Activated naive CD8-positive, alpha-beta T cell treated with anti-CD3 and anti-CD28 coated beads for 36 hours (primary cell): ENCODE results near the gene IMPG2. TPM values are rescaled to one million over a fixed set of nuclear protein-coding genes. Genes with fewer than 3 reads are reported as not detected.

ENCODE experiments used
- DNase-seq: peaks from one replicate; pipeline ENCODE4 v3.0.0; 2021
- H3K27ac Mint-ChIP-seq: one replicate; pipeline ENCODE4 v1.8.0; 2022; ENCODE audit warnings: mild to moderate bottlenecking, moderate library complexity, mixed read lengths
- H3K27me3 Mint-ChIP-seq: one replicate; pipeline ENCODE4 v1.8.0; 2022; ENCODE audit warnings: mild to moderate bottlenecking, mixed read lengths
- H3K36me3 Mint-ChIP-seq: one replicate; pipeline ENCODE4 v1.8.0; 2021; ENCODE audit warnings: mild to moderate bottlenecking, mixed read lengths
- H3K4me1 Mint-ChIP-seq: one replicate; pipeline ENCODE4 v1.8.0; 2021; ENCODE audit warnings: mixed read lengths
- H3K4me3 Mint-ChIP-seq: one replicate; pipeline ENCODE4 v1.8.0; 2022; ENCODE audit warnings: mild to moderate bottlenecking, moderate library complexity, mixed read lengths
- H3K9me3 Mint-ChIP-seq: one replicate; pipeline ENCODE4 v1.8.0; 2022; ENCODE audit warnings: mixed read lengths
- total RNA-seq, 2 experiments: library from RNA; stranded (reverse); gene quantifications; one replicate each; pipeline ENCODE4 v1.2.3, GENCODE V29; 2021

IMPG2 gene
- total RNA-seq, 2 experiments from 2014 or later = 0.12 to 0.14 TPM

GRCh38 chr3:101235048-101235447 is 85.3 kb downstream of the IMPG2 start:
- Mint-ChIP-seq H3K4me1 (no peaks in the 10 kb centered on the region), H3K4me3 (no peak overlapping the region), H3K36me3 (peaks cover 8% of the 10 kb centered on the region), H3K27me3 (no peaks in the 10 kb centered on the region), H3K27ac (no peak overlapping the region), H3K9me3 (no peaks in the 10 kb centered on the region)
- no peak for DNase-seq

GRCh38 chr3:101230618-101231017 is 89.8 kb downstream of the IMPG2 start:
- H3K27ac Mint-ChIP-seq = no peak overlapping the region
- DNase-seq = no peak
- peaks cover 2% of the 10 kb centered on the region for H3K36me3 Mint-ChIP-seq
- H3K4me3 Mint-ChIP-seq = no peak overlapping the region
- H3K4me1 Mint-ChIP-seq = no peaks in the 10 kb centered on the region
- H3K27me3 Mint-ChIP-seq = no peaks in the 10 kb centered on the region
- no peaks in the 10 kb centered on the region for H3K9me3 Mint-ChIP-seq

GRCh38 chr3:101229681-101230080 is 90.7 kb downstream of the IMPG2 start:
- no peaks in the 10 kb centered on the region for H3K4me1 Mint-ChIP-seq
- H3K27ac Mint-ChIP-seq = no peak overlapping the region
- no peaks in the 10 kb centered on the region for H3K9me3 Mint-ChIP-seq
- no peak overlapping the region for H3K4me3 Mint-ChIP-seq
- DNase-seq = no peak
- H3K27me3 Mint-ChIP-seq = no peaks in the 10 kb centered on the region
- peaks cover 2% of the 10 kb centered on the region for H3K36me3 Mint-ChIP-seq

- Mint-ChIP-seq H3K27me3 (no peaks in the 10 kb centered on the region), H3K4me3 (no peak overlapping the region), H3K4me1 (no peaks in the 10 kb centered on the region), H3K36me3 (no peaks in the 10 kb centered on the region), H3K27ac (no peak overlapping the region), H3K9me3 (no peaks in the 10 kb centered on the region)
- no peak for DNase-seq
Observed at GRCh38 chr3:101228441-101228840, 91.9 kb downstream of the IMPG2 start.

- H3K27me3 Mint-ChIP-seq = no peaks in the 10 kb centered on the region
- H3K36me3 Mint-ChIP-seq = peaks cover 3% of the 10 kb centered on the region
- no peak for DNase-seq
- no peak overlapping the region for H3K27ac Mint-ChIP-seq
- H3K4me3 Mint-ChIP-seq = no peak overlapping the region
- peaks cover 1% of the 10 kb centered on the region for H3K9me3 Mint-ChIP-seq
- peaks cover 4% of the 10 kb centered on the region for H3K4me1 Mint-ChIP-seq
Observed at GRCh38 chr3:101224739-101225138, 95.6 kb downstream of the IMPG2 start.

GRCh38 chr3:101223016-101223415 is 97.4 kb downstream of the IMPG2 start:
- Mint-ChIP-seq H3K9me3 (peaks cover 6% of the 10 kb centered on the region), H3K27me3 (no peaks in the 10 kb centered on the region)

GRCh38 chr3:101219842-101220560 is 100.4 kb downstream of the IMPG2 start:
- H3K27ac Mint-ChIP-seq = peak overlapping the region; percentile 22
- peaks cover 11% of the 10 kb centered on the region for H3K4me1 Mint-ChIP-seq
- H3K4me3 Mint-ChIP-seq = no peak overlapping the region
- DNase-seq = no peak
- no peaks in the 10 kb centered on the region for H3K27me3 Mint-ChIP-seq
- peaks cover 6% of the 10 kb centered on the region for H3K9me3 Mint-ChIP-seq
- peaks cover 9% of the 10 kb centered on the region for H3K36me3 Mint-ChIP-seq

More at GRCh38 chr3:101223016-101223415, 97.4 kb downstream of the IMPG2 start:
- Mint-ChIP-seq H3K36me3 (peaks cover 9% of the 10 kb centered on the region), H3K27ac (no peak overlapping the region), H3K4me1 (peaks cover 9% of the 10 kb centered on the region), H3K4me3 (no peak overlapping the region)
- no peak for DNase-seq

GRCh38 chr3:101217472-101218245 is 102.7 kb downstream of the IMPG2 start:
- Mint-ChIP-seq H3K27ac (peak overlapping the region; percentile 44), H3K4me1 (peaks cover 11% of the 10 kb centered on the region), H3K36me3 (peaks cover 12% of the 10 kb centered on the region), H3K9me3 (peaks cover 9% of the 10 kb centered on the region), H3K27me3 (no peaks in the 10 kb centered on the region), H3K4me3 (no peak overlapping the region)
- no peak for DNase-seq

- no peak overlapping the region for H3K4me3 Mint-ChIP-seq
- peak overlapping the region; percentile 44 for H3K27ac Mint-ChIP-seq
- DNase-seq = no peak
- peaks cover 9% of the 10 kb centered on the region for H3K9me3 Mint-ChIP-seq
- H3K36me3 Mint-ChIP-seq = peaks cover 10% of the 10 kb centered on the region
- H3K27me3 Mint-ChIP-seq = no peaks in the 10 kb centered on the region
- peaks cover 11% of the 10 kb centered on the region for H3K4me1 Mint-ChIP-seq
Observed at GRCh38 chr3:101216710-101217465, 103.5 kb downstream of the IMPG2 start.

- no peak overlapping the region for H3K27ac Mint-ChIP-seq
- H3K4me3 Mint-ChIP-seq = no peak overlapping the region
- H3K27me3 Mint-ChIP-seq = no peaks in the 10 kb centered on the region
- peaks cover under 1% of the 10 kb centered on the region for H3K4me1 Mint-ChIP-seq
- H3K36me3 Mint-ChIP-seq = peaks cover 3% of the 10 kb centered on the region
- DNase-seq = no peak
- peaks cover 2% of the 10 kb centered on the region for H3K9me3 Mint-ChIP-seq
Observed at GRCh38 chr3:101212730-101213129, 107.6 kb downstream of the IMPG2 start.

GRCh38 chr3:101204246-101204645 is 116.1 kb downstream of the IMPG2 start:
- H3K4me1 Mint-ChIP-seq = no peaks in the 10 kb centered on the region
- peaks cover 35% of the 10 kb centered on the region for H3K27me3 Mint-ChIP-seq
- H3K27ac Mint-ChIP-seq = no peak overlapping the region
- no peak overlapping the region for H3K4me3 Mint-ChIP-seq
- no peaks in the 10 kb centered on the region for H3K36me3 Mint-ChIP-seq
- no peak for DNase-seq
- H3K9me3 Mint-ChIP-seq = peaks cover 2% of the 10 kb centered on the region

- peaks cover 35% of the 10 kb centered on the region for H3K27me3 Mint-ChIP-seq
- no peaks in the 10 kb centered on the region for H3K4me1 Mint-ChIP-seq
- H3K36me3 Mint-ChIP-seq = no peaks in the 10 kb centered on the region
- DNase-seq = no peak
- H3K27ac Mint-ChIP-seq = no peak overlapping the region
- peaks cover 2% of the 10 kb centered on the region for H3K9me3 Mint-ChIP-seq
- H3K4me3 Mint-ChIP-seq = no peak overlapping the region
Observed at GRCh38 chr3:101203411-101203810, 117.0 kb downstream of the IMPG2 start.

- DNase-seq = no peak
- peaks cover 2% of the 10 kb centered on the region for H3K9me3 Mint-ChIP-seq
- no peak overlapping the region for H3K4me3 Mint-ChIP-seq
- H3K4me1 Mint-ChIP-seq = peaks cover 2% of the 10 kb centered on the region
- no peak overlapping the region for H3K27ac Mint-ChIP-seq
- no peaks in the 10 kb centered on the region for H3K36me3 Mint-ChIP-seq
- peaks cover 35% of the 10 kb centered on the region for H3K27me3 Mint-ChIP-seq
Observed at GRCh38 chr3:101202640-101203039, 117.7 kb downstream of the IMPG2 start.

- H3K4me3 Mint-ChIP-seq = no peak overlapping the region
- peaks cover 35% of the 10 kb centered on the region for H3K27me3 Mint-ChIP-seq
- no peak overlapping the region for H3K27ac Mint-ChIP-seq
- DNase-seq = no peak
- H3K4me1 Mint-ChIP-seq = peaks cover 2% of the 10 kb centered on the region
- H3K9me3 Mint-ChIP-seq = peaks cover 2% of the 10 kb centered on the region
- no peaks in the 10 kb centered on the region for H3K36me3 Mint-ChIP-seq
Observed at GRCh38 chr3:101200461-101200860, 119.9 kb downstream of the IMPG2 start.
